ENCODE results near the gene IDUA.
A peak's percentile ranks its signal among the peaks of the same experiment; 100 is the strongest.

The IDUA gene

GRCh38 chr4:1046581-1047011, 59.8 kb downstream of the IDUA start:
- peak; percentile 40; the same call in 1 of the 2 replicates for TF ChIP-seq TEAD4 (IDR thresholded peaks at IDR 0.05)

GRCh38 chr4:1047106-1047975, 60.5 kb downstream of the IDUA start:
- no peak for TF ChIP-seq MAX (IDR thresholded peaks at IDR 0.05)

GRCh38 chr4:1047976-1048772, 61.3 kb downstream of the IDUA start:
- TF ChIP-seq, protein P1, sequence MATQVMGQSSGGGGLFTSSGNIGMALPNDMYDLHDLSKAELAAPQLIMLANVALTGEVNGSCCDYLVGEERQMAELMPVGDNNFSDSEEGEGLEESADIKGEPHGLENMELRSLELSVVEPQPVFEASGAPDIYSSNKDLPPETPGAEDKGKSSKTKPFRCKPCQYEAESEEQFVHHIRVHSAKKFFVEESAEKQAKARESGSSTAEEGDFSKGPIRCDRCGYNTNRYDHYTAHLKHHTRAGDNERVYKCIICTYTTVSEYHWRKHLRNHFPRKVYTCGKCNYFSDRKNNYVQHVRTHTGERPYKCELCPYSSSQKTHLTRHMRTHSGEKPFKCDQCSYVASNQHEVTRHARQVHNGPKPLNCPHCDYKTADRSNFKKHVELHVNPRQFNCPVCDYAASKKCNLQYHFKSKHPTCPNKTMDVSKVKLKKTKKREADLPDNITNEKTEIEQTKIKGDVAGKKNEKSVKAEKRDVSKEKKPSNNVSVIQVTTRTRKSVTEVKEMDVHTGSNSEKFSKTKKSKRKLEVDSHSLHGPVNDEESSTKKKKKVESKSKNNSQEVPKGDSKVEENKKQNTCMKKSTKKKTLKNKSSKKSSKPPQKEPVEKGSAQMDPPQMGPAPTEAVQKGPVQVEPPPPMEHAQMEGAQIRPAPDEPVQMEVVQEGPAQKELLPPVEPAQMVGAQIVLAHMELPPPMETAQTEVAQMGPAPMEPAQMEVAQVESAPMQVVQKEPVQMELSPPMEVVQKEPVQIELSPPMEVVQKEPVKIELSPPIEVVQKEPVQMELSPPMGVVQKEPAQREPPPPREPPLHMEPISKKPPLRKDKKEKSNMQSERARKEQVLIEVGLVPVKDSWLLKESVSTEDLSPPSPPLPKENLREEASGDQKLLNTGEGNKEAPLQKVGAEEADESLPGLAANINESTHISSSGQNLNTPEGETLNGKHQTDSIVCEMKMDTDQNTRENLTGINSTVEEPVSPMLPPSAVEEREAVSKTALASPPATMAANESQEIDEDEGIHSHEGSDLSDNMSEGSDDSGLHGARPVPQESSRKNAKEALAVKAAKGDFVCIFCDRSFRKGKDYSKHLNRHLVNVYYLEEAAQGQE (IDR thresholded peaks at IDR 0.05; ENCODE audit: low read depth), result no peak
- TF ChIP-seq FOXM1 (IDR thresholded peaks at IDR 0.05; ENCODE audit: borderline replicate concordance, low read depth) (no peak), NFIC (IDR thresholded peaks at IDR 0.05) (no peak), CEBPB (IDR thresholded peaks at IDR 0.05) (no peak), EP300 (IDR thresholded peaks at IDR 0.05; ENCODE audit: borderline replicate concordance) (no peak), CREB1 (IDR thresholded peaks at IDR 0.05; ENCODE audit: low read depth) (no peak)

DNA sequence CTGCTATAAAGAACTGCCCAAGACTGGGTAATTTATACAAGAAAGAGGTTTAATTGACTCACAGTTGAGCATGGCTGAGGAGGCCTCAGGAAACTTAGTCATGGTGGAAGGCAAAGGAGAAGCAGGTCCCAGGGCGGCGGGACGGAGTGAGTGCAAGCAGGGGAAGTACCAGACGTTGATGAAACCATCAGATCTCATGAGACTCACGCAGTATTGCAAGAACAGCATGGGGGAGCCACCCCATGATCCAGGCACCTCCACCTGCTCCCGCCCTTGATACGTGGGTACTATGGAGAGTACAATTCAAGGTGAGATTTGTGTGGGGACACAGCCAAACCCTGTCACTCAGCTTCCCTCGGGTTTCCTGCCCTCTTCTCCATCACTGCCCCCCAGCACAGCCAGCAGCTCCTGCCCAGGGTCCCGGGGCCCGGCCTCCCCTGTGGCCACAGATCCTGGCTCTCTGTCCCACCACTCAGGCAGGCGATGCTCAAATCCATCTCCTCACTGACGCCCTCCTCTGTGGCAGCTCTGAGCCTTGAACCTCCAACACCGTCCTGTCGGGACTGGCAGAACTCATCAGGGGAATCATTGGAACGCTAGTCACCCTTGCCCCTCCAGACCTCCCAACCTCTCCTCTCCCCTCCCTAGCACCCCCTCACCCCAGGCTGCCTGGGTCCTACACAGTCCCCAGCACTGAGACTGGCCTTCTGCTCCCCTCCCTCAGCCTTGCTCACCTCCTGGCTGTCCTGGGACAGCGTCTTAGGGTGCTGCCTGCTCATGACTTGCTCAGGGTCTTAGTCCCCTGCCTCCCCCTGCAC, 62.1 kb downstream of the IDUA start:
- no peak for TF ChIP-seq NFIC (IDR thresholded peaks at IDR 0.05)
- TF ChIP-seq, protein P2, sequence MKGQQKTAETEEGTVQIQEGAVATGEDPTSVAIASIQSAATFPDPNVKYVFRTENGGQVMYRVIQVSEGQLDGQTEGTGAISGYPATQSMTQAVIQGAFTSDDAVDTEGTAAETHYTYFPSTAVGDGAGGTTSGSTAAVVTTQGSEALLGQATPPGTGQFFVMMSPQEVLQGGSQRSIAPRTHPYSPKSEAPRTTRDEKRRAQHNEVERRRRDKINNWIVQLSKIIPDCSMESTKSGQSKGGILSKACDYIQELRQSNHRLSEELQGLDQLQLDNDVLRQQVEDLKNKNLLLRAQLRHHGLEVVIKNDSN (IDR thresholded peaks at IDR 0.05), result no peak
- TF ChIP-seq EGR1 (IDR thresholded peaks at IDR 0.05), result no peak
- no peak for TF ChIP-seq CREB1 (IDR thresholded peaks at IDR 0.05; ENCODE audit: low read depth)
- TF ChIP-seq, protein P1 (IDR thresholded peaks at IDR 0.05; ENCODE audit: low read depth), result no peak
- no peak for TF ChIP-seq TAF1 (IDR thresholded peaks at IDR 0.05; ENCODE audit: low read depth)
- no peak for TF ChIP-seq ZBTB7A (IDR thresholded peaks at IDR 0.05; ENCODE audit: low read depth)
- no peak for TF ChIP-seq TEAD4 (IDR thresholded peaks at IDR 0.05)
- no peak for TF ChIP-seq YY1 (IDR thresholded peaks at IDR 0.05; ENCODE audit: low read depth)
- no peak for TF ChIP-seq TCF12 (IDR thresholded peaks at IDR 0.05; ENCODE audit: low read depth)
- TF ChIP-seq EP300 (IDR thresholded peaks at IDR 0.05; ENCODE audit: borderline replicate concordance), result no peak
- TF ChIP-seq RAD21 (IDR thresholded peaks at IDR 0.05; ENCODE audit: low read depth), result no peak
- TF ChIP-seq FOXM1 (IDR thresholded peaks at IDR 0.05; ENCODE audit: borderline replicate concordance, low read depth), result no peak
- TF ChIP-seq MAX (IDR thresholded peaks at IDR 0.05), result no peak
- no peak for TF ChIP-seq CEBPB (IDR thresholded peaks at IDR 0.05)

- TF ChIP-seq CEBPB (IDR thresholded peaks at IDR 0.05) (no peak), TCF12 (IDR thresholded peaks at IDR 0.05; ENCODE audit: low read depth) (no peak), FOXM1 (IDR thresholded peaks at IDR 0.05; ENCODE audit: borderline replicate concordance, low read depth) (no peak), RAD21 (IDR thresholded peaks at IDR 0.05; ENCODE audit: low read depth) (no peak), TAF1 (IDR thresholded peaks at IDR 0.05; ENCODE audit: low read depth) (no peak), EP300 (IDR thresholded peaks at IDR 0.05; ENCODE audit: borderline replicate concordance) (no peak), ZBTB7A (IDR thresholded peaks at IDR 0.05; ENCODE audit: low read depth) (no peak), NFIC (IDR thresholded peaks at IDR 0.05) (no peak), TEAD4 (IDR thresholded peaks at IDR 0.05) (no peak)
- TF ChIP-seq, protein P2 (IDR thresholded peaks at IDR 0.05), result no peak
Measured at GRCh38 chr4:1049591-1049905, 62.7 kb downstream of the IDUA start.
